ENCODE results near the gene SUSD1.

DNA sequence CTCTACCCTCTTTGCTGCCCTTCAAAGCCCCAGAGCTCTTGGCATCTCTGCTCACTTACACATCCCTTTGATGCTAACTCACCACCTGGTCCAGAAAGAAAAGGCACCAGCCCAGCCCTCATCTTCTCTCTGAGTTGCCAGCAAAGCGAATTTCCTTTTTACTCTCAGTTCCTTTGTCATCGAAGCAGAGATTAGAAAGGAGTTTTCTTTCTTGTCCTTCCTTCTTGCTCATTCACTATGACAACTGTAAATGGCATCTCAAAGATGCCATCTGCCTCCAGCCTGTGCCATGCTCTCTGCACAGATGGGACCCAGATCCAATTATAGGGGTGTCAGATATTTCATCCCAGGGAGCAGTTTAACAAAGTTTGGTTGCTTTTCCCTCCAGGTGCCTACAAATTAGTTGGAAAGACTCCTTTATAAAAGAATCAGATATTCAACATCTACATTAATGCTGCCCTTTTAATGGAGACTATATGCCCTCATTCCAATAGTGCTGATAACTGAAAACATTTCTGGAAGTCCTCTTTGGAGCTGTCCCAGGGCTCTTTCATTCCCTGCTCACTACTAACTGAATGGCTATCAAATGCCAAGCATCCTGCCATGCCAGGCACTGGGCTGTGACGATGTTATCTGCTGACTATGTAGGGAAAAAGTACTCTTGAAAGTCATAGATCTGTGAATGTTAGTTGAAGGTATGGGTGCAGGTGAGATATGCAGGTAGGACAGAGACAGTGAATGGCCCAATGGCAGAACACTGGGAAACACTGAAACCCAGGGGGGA lies 58.9 kb downstream of the SUSD1 start:
- TF ChIP-seq FOXP2 (optimal IDR thresholded peaks at IDR 0.05; ENCODE audit: borderline replicate concordance, extremely low read depth, extremely low read length, insufficient read depth) = no peak
- TF ChIP-seq, protein P1, sequence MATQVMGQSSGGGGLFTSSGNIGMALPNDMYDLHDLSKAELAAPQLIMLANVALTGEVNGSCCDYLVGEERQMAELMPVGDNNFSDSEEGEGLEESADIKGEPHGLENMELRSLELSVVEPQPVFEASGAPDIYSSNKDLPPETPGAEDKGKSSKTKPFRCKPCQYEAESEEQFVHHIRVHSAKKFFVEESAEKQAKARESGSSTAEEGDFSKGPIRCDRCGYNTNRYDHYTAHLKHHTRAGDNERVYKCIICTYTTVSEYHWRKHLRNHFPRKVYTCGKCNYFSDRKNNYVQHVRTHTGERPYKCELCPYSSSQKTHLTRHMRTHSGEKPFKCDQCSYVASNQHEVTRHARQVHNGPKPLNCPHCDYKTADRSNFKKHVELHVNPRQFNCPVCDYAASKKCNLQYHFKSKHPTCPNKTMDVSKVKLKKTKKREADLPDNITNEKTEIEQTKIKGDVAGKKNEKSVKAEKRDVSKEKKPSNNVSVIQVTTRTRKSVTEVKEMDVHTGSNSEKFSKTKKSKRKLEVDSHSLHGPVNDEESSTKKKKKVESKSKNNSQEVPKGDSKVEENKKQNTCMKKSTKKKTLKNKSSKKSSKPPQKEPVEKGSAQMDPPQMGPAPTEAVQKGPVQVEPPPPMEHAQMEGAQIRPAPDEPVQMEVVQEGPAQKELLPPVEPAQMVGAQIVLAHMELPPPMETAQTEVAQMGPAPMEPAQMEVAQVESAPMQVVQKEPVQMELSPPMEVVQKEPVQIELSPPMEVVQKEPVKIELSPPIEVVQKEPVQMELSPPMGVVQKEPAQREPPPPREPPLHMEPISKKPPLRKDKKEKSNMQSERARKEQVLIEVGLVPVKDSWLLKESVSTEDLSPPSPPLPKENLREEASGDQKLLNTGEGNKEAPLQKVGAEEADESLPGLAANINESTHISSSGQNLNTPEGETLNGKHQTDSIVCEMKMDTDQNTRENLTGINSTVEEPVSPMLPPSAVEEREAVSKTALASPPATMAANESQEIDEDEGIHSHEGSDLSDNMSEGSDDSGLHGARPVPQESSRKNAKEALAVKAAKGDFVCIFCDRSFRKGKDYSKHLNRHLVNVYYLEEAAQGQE (IDR thresholded peaks at IDR 0.05; ENCODE audit: insufficient read depth in 1 of 2, low read depth in 2 of 2, low read length in 2 of 2) = no peak
- TF ChIP-seq SIN3A (IDR thresholded peaks at IDR 0.05; ENCODE audit: borderline replicate concordance, insufficient read depth, low read length) = no peak
- no peak for TF ChIP-seq POLR2AphosphoS5 (IDR thresholded peaks at IDR 0.05; ENCODE audit: low read depth, low read length)
- no peak for TF ChIP-seq TAF1 (IDR thresholded peaks at IDR 0.05; ENCODE audit: borderline replicate concordance, insufficient read depth, low read length)

All from PFSK-1 (cell line).